BE2C (cell line): ENCODE results near the gene ADISSP. TPM values are rescaled to one million over a fixed set of nuclear protein-coding genes. Genes with fewer than 3 reads are reported as not detected.

Experiments used
- DNase-seq: peaks from one replicate; pipeline ENCODE4 v3.0.0-alpha.2; 2020
- H3K27me3 ChIP-seq: fragments of 250-450 bp; sonication (Bioruptor Pico); 2 replicates; pipeline ENCODE4 v1.5.1; 2020; ENCODE audit warnings: mild to moderate bottlenecking
- H3K36me3 ChIP-seq: fragments of 250-450 bp; sonication (Bioruptor Pico); 2 replicates; pipeline ENCODE4 v1.5.1; 2020; ENCODE audit warnings: mild to moderate bottlenecking
- H3K4me1 ChIP-seq: fragments of 250-450 bp; sonication (Bioruptor Pico); 2 replicates; pipeline ENCODE4 v1.5.1; 2020
- H3K4me3 ChIP-seq: 2 replicates; pipeline ENCODE4 v1.5.1; 2011; ENCODE audit warnings: low read depth, low read length
- H3K9me3 ChIP-seq: fragments of 250-450 bp; sonication (Bioruptor Pico); 2 replicates; pipeline ENCODE4 v1.5.1; 2020
- polyA plus RNA-seq: library from polyadenylated mRNA; unstranded; fragments of >200 nt; gene quantifications from one replicate; pipeline ENCODE4 v1.2.1, GENCODE V29; 2012; ENCODE audit warnings: low read depth, missing spikeins; ENCODE audit not compliant: insufficient read length, insufficient read depth
- TF ChIP-seq, protein P1 (sequence below): IDR thresholded peaks from 2 replicates; pipeline ENCODE4 v1.5.1; 2012; ENCODE audit warnings: mild to moderate bottlenecking, low read depth, low read length

Gene ADISSP
- polyA plus RNA-seq = 151 TPM

DNA sequence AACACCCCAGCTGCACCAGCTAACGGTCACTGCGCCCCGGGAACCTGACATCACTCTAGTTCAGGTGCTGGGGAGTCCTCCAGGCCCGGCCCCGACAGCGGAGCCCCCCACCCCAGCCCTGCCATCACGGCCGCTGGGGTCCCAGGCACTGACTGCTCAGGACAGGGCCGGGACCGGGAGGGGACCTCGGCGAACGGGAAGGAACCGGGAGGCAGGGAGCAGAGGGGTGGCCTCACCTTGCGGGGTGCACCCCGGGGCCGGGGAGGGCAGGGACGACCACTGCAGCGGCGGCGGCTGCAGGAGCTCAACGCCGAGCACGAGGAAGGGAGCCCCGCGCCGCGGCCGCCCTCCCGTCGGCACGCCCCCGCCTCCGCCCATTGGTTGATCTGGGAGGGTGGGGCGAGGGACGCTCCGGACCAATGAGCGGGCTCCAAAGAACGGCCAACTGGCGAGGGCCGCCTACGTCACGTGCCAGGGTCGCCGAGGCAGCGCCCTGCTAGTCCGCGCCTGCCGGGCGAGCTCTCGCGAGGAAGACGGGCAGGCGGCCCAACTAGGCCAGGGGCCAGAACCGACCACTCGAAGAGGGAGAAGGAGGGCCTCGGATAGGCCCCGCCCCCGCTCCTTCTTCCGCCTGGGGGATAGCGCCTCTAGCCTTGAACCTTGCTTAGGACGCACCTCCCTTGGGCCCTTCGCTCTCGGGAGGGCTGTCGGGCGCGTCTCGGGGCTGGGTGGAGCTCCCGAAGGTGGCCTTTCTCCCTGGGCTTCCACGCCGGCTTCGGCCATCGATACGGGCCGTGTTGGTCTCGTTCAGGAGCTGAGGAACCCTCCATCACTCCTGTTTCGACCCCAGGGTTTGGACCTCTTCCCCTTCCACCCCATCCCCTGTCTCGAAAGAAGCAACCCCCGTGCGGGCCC is at the start of gene ADISSP:
ADISSP (minus strand) TSS at position 327 of the 915 bp plus-strand sequence. CDS start 7,653 bp downstream, outside the sequence.
- peak; percentile 100 for DNase-seq
- H3K27me3 ChIP-seq = no peaks in the 10 kb centered on the region
- H3K4me1 ChIP-seq = peaks cover 6% of the 10 kb centered on the region
- peak within 1 kb of the TSS; percentile 91 for H3K4me3 ChIP-seq
- H3K36me3 ChIP-seq = no peaks in the 10 kb centered on the region
- TF ChIP-seq, protein P1, sequence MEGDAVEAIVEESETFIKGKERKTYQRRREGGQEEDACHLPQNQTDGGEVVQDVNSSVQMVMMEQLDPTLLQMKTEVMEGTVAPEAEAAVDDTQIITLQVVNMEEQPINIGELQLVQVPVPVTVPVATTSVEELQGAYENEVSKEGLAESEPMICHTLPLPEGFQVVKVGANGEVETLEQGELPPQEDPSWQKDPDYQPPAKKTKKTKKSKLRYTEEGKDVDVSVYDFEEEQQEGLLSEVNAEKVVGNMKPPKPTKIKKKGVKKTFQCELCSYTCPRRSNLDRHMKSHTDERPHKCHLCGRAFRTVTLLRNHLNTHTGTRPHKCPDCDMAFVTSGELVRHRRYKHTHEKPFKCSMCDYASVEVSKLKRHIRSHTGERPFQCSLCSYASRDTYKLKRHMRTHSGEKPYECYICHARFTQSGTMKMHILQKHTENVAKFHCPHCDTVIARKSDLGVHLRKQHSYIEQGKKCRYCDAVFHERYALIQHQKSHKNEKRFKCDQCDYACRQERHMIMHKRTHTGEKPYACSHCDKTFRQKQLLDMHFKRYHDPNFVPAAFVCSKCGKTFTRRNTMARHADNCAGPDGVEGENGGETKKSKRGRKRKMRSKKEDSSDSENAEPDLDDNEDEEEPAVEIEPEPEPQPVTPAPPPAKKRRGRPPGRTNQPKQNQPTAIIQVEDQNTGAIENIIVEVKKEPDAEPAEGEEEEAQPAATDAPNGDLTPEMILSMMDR = peak; percentile 15
- no peaks in the 10 kb centered on the region for H3K9me3 ChIP-seq

DNA sequence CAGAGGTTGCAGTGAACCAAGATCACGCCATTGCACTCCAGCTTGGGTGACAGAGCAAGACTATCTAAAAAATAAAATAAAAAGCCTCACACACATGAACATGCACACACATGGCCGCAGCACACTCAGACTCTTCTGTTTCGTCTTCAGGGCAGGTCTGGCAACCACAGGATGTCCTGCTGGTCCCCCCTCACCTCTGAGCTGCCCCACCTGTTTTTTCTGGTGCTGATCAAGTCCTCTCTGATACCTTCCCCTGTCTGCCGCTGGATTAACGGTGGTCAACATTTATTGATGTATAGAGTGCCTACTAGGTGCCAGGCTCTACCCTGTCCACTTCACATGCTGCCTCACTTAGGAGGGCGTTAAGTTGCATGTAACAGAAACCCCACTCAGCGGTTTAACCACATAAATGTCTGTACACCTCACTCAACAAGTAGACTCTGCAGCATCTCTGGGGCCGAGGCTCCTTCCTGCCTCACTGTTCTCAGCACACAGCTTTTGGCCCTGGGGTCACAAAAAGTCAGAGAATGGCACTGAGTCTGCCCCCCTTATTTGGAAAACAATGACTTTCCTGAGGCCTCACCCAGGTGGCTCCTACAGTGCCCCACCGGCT is 48.3 kb upstream of the ADISSP start:
- Histone ChIP-seq H3K4me3 (no peak overlapping the region), H3K4me1 (peaks cover 23% of the 10 kb centered on the region), H3K36me3 (no peaks in the 10 kb centered on the region), H3K9me3 (no peaks in the 10 kb centered on the region), H3K27me3 (no peaks in the 10 kb centered on the region)
- DNase-seq = no peak
- TF ChIP-seq, protein P1 = no peak

DNA sequence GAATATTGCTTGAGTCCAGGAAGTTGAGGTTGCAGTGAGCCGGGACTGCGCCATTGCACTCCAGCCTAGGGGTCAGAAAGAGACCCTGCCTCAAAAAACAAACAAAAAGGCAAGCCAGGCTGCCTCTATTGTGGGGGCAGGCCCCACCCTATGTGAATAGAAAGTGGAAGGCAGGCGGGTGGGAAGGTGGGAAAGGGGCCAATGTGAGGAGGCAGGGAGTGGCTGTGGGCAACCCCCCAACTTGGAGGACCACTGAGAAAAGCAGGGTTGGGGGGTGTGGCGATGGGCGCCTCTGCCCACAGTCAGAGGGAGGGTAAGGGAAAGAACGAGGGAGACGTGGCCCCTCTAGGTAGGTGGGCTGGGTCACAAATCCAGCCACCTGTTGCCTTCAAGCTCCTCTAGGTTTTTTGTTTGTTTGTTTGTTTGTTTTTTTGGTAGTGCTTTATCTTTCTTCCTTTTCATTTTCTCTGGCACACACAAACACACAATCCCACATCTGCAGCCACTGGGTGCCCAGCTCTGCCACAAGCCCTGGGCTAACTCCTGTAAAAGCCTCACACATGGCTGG is 47.5 kb upstream of the ADISSP start:
- TF ChIP-seq, protein P1 = no peak
- Histone ChIP-seq H3K4me1 (peaks cover 23% of the 10 kb centered on the region), H3K36me3 (no peaks in the 10 kb centered on the region), H3K9me3 (no peaks in the 10 kb centered on the region), H3K4me3 (no peak overlapping the region), H3K27me3 (no peaks in the 10 kb centered on the region)
- no peak for DNase-seq

DNA sequence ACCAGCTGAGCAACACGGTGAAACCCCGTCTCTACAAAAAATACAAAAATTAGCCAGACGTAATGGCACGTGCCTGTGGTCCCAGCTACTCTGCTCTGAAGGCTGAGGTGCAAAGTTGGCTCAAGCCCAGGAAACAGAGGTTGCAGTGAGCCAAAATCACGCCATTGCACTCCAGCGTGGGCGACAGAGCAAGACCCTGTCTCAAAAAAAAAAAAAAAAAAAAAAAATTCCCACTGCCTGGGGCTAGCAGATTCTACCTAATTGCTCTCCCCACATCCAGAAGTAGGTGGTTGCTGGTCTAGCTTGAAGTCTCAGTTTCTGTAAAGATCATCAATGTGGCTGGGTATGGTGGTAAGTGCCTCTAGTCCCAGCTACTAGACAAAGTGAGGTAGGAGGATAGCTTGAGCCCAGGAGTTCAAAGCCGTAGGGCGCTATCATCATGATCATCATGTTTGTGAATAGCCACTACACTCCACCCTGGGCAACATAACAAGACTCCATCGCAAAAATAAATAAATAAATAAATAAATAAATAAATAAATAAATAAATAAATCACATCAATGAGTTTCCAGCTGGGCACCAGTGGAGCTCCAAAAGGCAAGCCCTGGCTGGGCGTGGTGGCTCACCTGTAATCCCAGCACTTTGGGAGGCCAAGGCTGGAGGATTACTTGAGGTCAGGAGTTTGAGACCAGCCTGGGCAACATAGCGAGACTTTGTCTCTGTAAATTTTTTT is 46.5 kb upstream of the ADISSP start:
- no peak overlapping the region for H3K4me3 ChIP-seq
- no peak for DNase-seq
- TF ChIP-seq, protein P1 = no peak
- peaks cover 19% of the 10 kb centered on the region for H3K4me1 ChIP-seq
- no peaks in the 10 kb centered on the region for H3K36me3 ChIP-seq
- no peaks in the 10 kb centered on the region for H3K27me3 ChIP-seq
- H3K9me3 ChIP-seq = no peaks in the 10 kb centered on the region

DNA sequence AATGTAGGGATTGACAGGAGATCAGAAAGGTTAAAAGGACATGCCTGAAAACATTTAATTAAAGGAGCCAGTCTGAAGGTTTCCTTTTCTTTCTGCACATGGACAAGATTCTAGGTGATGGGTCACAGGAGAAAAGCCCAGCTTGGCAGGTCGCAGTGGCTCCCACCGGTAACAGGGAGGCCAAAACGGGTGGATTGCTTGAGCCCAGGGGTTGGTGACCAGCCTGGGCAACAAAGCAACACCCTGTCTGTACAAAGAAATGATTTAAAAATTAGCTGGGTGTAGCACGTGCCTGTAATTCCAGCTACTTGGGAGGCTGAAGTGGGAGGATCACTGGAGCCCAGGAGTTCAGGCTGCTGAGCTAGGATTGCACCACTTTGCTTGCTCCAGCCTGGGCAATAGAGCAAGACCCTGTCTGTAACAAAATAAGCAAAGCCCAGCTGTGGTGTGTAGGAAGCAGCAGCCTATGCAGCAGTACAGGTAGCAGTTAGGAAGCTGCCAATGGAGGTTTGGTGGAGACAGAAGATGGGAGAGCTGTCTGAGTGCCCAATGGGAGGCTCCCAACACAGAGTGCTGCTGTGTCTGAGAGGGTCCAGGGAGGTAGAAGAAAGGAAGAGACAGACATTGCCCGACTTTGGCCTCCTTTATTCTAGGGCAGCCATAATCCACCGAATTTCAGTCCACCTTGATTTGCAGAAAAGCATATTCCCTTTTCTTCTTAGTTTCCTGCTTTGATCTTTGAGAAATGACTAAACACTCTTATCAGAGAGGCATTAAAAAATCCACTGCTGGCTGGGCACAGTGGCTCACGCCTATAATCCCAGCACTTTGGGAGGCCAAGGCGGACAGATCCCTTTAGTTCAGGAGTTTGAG is 45.7 kb upstream of the ADISSP start:
- TF ChIP-seq, protein P1 = no peak
- Histone ChIP-seq H3K4me1 (peaks cover 15% of the 10 kb centered on the region), H3K9me3 (no peaks in the 10 kb centered on the region), H3K27me3 (no peaks in the 10 kb centered on the region), H3K36me3 (no peaks in the 10 kb centered on the region), H3K4me3 (no peak overlapping the region)
- no peak for DNase-seq
